Measurements from ENCODE around the gene U2SURP. TPM values are rescaled to one million over a fixed set of nuclear protein-coding genes. Genes with fewer than 3 reads are reported as not detected.
"Not testable (repeated sequence)": the region's sequence is repeated elsewhere in the genome, so short reads cannot be mapped to it uniquely, and the experiment has no call there.

Gene U2SURP
- polyA plus RNA-seq, 2 donors = 22.5 to 24.3 TPM

- 85 to 89% methylated on average over 2 of the region's 2 CpGs for WGBS, 2 donors
- not testable (repeated sequence) for H3K36me3 ChIP-seq (ENCODE audit: control insufficient read depth in 2 of 2, insufficient read depth in 2 of 2, low read length in 1 of 2); H3K27ac ChIP-seq (ENCODE audit: low read depth in 2 of 2, low read length in 1 of 2)
Measured at GRCh38 chr3:142988221-142988620, 13.1 kb upstream of the U2SURP start.

GRCh38 chr3:142988826-142989225, 12.5 kb upstream of the U2SURP start:
- H3K4me3 ChIP-seq (ENCODE audit: low read depth in 1 of 2, low read length in 2 of 2); H3K4me1 ChIP-seq (ENCODE audit: control insufficient read depth in 2 of 2, insufficient read depth in 2 of 2, low read length in 1 of 2); H3K36me3 ChIP-seq (ENCODE audit: control insufficient read depth in 2 of 2, insufficient read depth in 2 of 2, low read length in 1 of 2); H3K9me3 ChIP-seq (ENCODE audit: control insufficient read depth in 2 of 2, insufficient read depth in 1 of 2, low read depth in 1 of 2, low read length in 1 of 2); H3K27me3 ChIP-seq (ENCODE audit: control insufficient read depth in 1 of 2, insufficient read depth in 2 of 2, low read length in 2 of 2); H3K27ac ChIP-seq (ENCODE audit: low read depth in 2 of 2, low read length in 1 of 2): not testable (repeated sequence)
- no CpG with 5 or more reads among the region's 3 CpGs for WGBS, 2 donors

More at GRCh38 chr3:142988221-142988620, 13.1 kb upstream of the U2SURP start:
- H3K4me3 ChIP-seq (ENCODE audit: low read depth in 1 of 2, low read length in 2 of 2); H3K9me3 ChIP-seq (ENCODE audit: control insufficient read depth in 2 of 2, insufficient read depth in 1 of 2, low read depth in 1 of 2, low read length in 1 of 2); H3K27me3 ChIP-seq (ENCODE audit: control insufficient read depth in 1 of 2, insufficient read depth in 2 of 2, low read length in 2 of 2); H3K4me1 ChIP-seq (ENCODE audit: control insufficient read depth in 2 of 2, insufficient read depth in 2 of 2, low read length in 1 of 2): not testable (repeated sequence)

- WGBS, 2 donors = 71 to 76% methylated on average over 5 of the region's 5 CpGs
- Histone ChIP-seq H3K27me3 (ENCODE audit: control insufficient read depth in 1 of 2, insufficient read depth in 2 of 2, low read length in 2 of 2) (no peaks in the 10 kb centered on the region), H3K4me3 (ENCODE audit: low read depth in 1 of 2, low read length in 2 of 2) (no peak overlapping the region), H3K36me3 (ENCODE audit: control insufficient read depth in 2 of 2, insufficient read depth in 2 of 2, low read length in 1 of 2) (no peaks in the 10 kb centered on the region), H3K27ac (ENCODE audit: low read depth in 2 of 2, low read length in 1 of 2) (no peak overlapping the region), H3K9me3 (ENCODE audit: control insufficient read depth in 2 of 2, insufficient read depth in 1 of 2, low read depth in 1 of 2, low read length in 1 of 2) (no peaks in the 10 kb centered on the region), H3K4me1 (ENCODE audit: control insufficient read depth in 2 of 2, insufficient read depth in 2 of 2, low read length in 1 of 2) (no peaks in the 10 kb centered on the region)
Measured at GRCh38 chr3:142990721-142991120, 10.6 kb upstream of the U2SURP start.

DNA sequence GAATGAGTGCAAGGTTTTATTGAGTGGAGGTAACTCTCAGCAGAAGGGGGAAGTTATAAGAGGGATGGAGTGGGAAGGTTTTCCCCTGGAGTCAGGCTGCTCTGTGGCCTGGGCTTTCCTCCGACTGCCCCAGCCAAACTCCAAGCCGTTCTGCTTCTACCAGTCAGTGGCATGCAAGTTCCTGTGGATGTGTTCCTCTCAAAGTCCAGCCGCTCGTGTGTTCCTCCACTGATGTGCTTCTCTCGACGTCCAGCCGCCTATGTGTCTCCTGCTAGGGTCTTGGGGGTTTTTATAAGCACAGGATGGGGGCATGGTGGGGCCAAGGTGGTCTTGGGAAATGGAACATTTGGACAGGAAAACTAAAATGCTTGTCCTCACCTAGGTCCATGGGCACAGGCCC, 9.0 kb upstream of the U2SURP start:
- no peak overlapping the region for H3K4me3 ChIP-seq (ENCODE audit: low read depth in 1 of 2, low read length in 2 of 2)
- H3K27me3 ChIP-seq (ENCODE audit: control insufficient read depth in 1 of 2, insufficient read depth in 2 of 2, low read length in 2 of 2) = no peaks in the 10 kb centered on the region
- no peaks in the 10 kb centered on the region for H3K9me3 ChIP-seq (ENCODE audit: control insufficient read depth in 2 of 2, insufficient read depth in 1 of 2, low read depth in 1 of 2, low read length in 1 of 2)
- no peak overlapping the region for H3K27ac ChIP-seq (ENCODE audit: low read depth in 2 of 2, low read length in 1 of 2)
- WGBS, 2 donors = 78 to 87% methylated on average over 7 of the region's 7 CpGs
- H3K4me1 ChIP-seq (ENCODE audit: control insufficient read depth in 2 of 2, insufficient read depth in 2 of 2, low read length in 1 of 2) = no peaks in the 10 kb centered on the region
- no peaks in the 10 kb centered on the region for H3K36me3 ChIP-seq (ENCODE audit: control insufficient read depth in 2 of 2, insufficient read depth in 2 of 2, low read length in 1 of 2)

DNA sequence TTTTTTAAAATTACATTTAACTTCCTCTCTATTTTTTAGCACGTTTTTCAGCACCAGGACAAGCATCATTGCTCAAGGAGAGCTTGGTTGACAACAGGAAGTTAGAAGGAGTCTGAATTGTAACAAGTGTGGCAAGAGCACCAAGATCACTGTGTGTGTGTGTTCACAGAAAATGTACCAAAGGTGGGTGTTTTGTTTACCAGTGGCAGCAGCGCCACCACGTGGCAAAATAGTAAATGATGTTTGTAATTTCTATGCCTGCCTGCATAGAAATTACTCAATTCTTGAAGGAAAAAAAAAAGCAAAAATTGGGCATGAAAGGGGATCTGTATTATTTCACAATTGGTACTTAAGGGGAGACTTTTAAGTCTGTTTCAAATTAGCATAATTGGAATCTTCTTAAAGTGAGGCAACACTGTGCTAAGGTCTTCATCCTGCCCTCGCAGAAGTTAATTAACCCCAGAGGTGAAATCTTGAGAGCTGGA, 7.4 kb upstream of the U2SURP start:
- H3K9me3 ChIP-seq (ENCODE audit: control insufficient read depth in 2 of 2, insufficient read depth in 1 of 2, low read depth in 1 of 2, low read length in 1 of 2) = no peaks in the 10 kb centered on the region
- no peaks in the 10 kb centered on the region for H3K36me3 ChIP-seq (ENCODE audit: control insufficient read depth in 2 of 2, insufficient read depth in 2 of 2, low read length in 1 of 2)
- 16 to 17% methylated on average over 4 of the region's 4 CpGs for WGBS, 2 donors

DNA sequence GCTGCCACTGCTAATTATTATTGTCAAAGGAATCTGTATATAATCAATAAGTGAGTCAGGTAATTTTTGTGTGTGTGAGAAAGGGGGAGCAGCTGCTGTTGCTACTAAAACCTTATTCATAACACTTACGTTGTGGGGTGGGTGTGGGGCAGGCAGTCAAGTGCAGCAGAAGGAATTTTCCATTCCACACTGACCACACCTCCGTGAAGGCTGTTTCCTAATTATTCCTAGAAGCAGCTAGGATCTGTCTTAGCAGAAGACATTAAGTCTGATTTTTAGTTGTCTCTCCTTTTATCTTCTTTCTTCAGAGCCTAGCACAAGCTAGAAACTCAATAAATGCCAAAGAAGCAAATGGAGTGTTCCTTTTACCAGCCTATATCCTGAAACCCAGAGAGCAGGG, 4.0 kb upstream of the U2SURP start:
- Histone ChIP-seq H3K36me3 (ENCODE audit: control insufficient read depth in 2 of 2, insufficient read depth in 2 of 2, low read length in 1 of 2) (no peaks in the 10 kb centered on the region), H3K27me3 (ENCODE audit: control insufficient read depth in 1 of 2, insufficient read depth in 2 of 2, low read length in 2 of 2) (no peaks in the 10 kb centered on the region), H3K4me1 (ENCODE audit: control insufficient read depth in 2 of 2, insufficient read depth in 2 of 2, low read length in 1 of 2) (peaks cover 0 to 3% of the 10 kb centered on the region in 2 donors), H3K4me3 (ENCODE audit: low read depth in 1 of 2, low read length in 2 of 2) (no peak overlapping the region), H3K27ac (ENCODE audit: low read depth in 2 of 2, low read length in 1 of 2) (no peak overlapping the region), H3K9me3 (ENCODE audit: control insufficient read depth in 2 of 2, insufficient read depth in 1 of 2, low read depth in 1 of 2, low read length in 1 of 2) (no peaks in the 10 kb centered on the region)
- whole genome bisulfite sequencing, 2 donors = 29 to 33% methylated on average over 2 of the region's 2 CpGs

More for the DNA sequence above, 7.4 kb upstream of the U2SURP start:
- no peak overlapping the region for H3K4me3 ChIP-seq (ENCODE audit: low read depth in 1 of 2, low read length in 2 of 2)
- no peak overlapping the region for H3K27ac ChIP-seq (ENCODE audit: low read depth in 2 of 2, low read length in 1 of 2)
- no peaks in the 10 kb centered on the region for H3K27me3 ChIP-seq (ENCODE audit: control insufficient read depth in 1 of 2, insufficient read depth in 2 of 2, low read length in 2 of 2)
- no peaks in the 10 kb centered on the region for H3K4me1 ChIP-seq (ENCODE audit: control insufficient read depth in 2 of 2, insufficient read depth in 2 of 2, low read length in 1 of 2)

DNA sequence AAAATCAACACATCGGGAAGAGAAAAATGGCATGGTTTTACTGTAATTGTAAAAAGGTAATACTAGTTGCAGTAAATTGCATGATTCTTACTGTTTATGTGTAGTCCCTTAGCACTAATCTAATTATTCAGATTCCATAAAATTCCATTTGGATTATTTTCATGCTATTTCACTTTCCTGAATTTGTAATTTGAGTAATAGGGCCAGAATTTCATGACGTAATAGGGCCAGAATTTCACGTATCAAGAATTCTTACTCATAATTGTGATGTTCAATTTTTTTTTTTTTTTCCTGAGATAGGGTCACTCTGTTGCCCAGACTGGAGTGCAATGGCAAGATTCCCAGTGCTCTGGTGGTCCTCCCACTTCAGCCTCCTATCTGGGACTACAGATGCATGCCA, 2.9 kb upstream of the U2SURP start:
- H3K36me3 ChIP-seq (ENCODE audit: control insufficient read depth in 2 of 2, insufficient read depth in 2 of 2, low read length in 1 of 2) = no peaks in the 10 kb centered on the region
- no peak overlapping the region for H3K4me3 ChIP-seq (ENCODE audit: low read depth in 1 of 2, low read length in 2 of 2)
- no peak overlapping the region for H3K27ac ChIP-seq (ENCODE audit: low read depth in 2 of 2, low read length in 1 of 2)
- peaks cover 0 to 3% of the 10 kb centered on the region in 2 donors for H3K4me1 ChIP-seq (ENCODE audit: control insufficient read depth in 2 of 2, insufficient read depth in 2 of 2, low read length in 1 of 2)
- no peaks in the 10 kb centered on the region for H3K27me3 ChIP-seq (ENCODE audit: control insufficient read depth in 1 of 2, insufficient read depth in 2 of 2, low read length in 2 of 2)
- WGBS, 2 donors = 82 to 86% methylated on average over 3 of the region's 3 CpGs
- no peaks in the 10 kb centered on the region for H3K9me3 ChIP-seq (ENCODE audit: control insufficient read depth in 2 of 2, insufficient read depth in 1 of 2, low read depth in 1 of 2, low read length in 1 of 2)

- H3K27me3 ChIP-seq (ENCODE audit: control insufficient read depth in 1 of 2, insufficient read depth in 2 of 2, low read length in 2 of 2) = no peaks in the 10 kb centered on the region
- H3K4me1 ChIP-seq (ENCODE audit: control insufficient read depth in 2 of 2, insufficient read depth in 2 of 2, low read length in 1 of 2) = peaks cover 0 to 3% of the 10 kb centered on the region in 2 donors
- H3K4me3 ChIP-seq (ENCODE audit: low read depth in 1 of 2, low read length in 2 of 2) = no peak overlapping the region
- H3K27ac ChIP-seq (ENCODE audit: low read depth in 2 of 2, low read length in 1 of 2) = no peak overlapping the region
- no peaks in the 10 kb centered on the region for H3K9me3 ChIP-seq (ENCODE audit: control insufficient read depth in 2 of 2, insufficient read depth in 1 of 2, low read depth in 1 of 2, low read length in 1 of 2)
- WGBS, 2 donors = 79 to 85% methylated on average over 4 of the region's 4 CpGs
- no peaks in the 10 kb centered on the region for H3K36me3 ChIP-seq (ENCODE audit: control insufficient read depth in 2 of 2, insufficient read depth in 2 of 2, low read length in 1 of 2)
Measured at GRCh38 chr3:142999881-143000280, 1.5 kb upstream of the U2SURP start.

- Histone ChIP-seq H3K27me3 (ENCODE audit: control insufficient read depth in 1 of 2, insufficient read depth in 2 of 2, low read length in 2 of 2) (no peaks in the 10 kb centered on the region), H3K27ac (ENCODE audit: low read depth in 2 of 2, low read length in 1 of 2) (peak overlapping the region; percentile 92 to 95), H3K36me3 (ENCODE audit: control insufficient read depth in 2 of 2, insufficient read depth in 2 of 2, low read length in 1 of 2) (no peaks in the 10 kb centered on the region), H3K4me3 (ENCODE audit: low read depth in 1 of 2, low read length in 2 of 2) (peak overlapping the region; percentile 94 to 98), H3K4me1 (ENCODE audit: control insufficient read depth in 2 of 2, insufficient read depth in 2 of 2, low read length in 1 of 2) (peaks cover 0 to 3% of the 10 kb centered on the region in 2 donors), H3K9me3 (ENCODE audit: control insufficient read depth in 2 of 2, insufficient read depth in 1 of 2, low read depth in 1 of 2, low read length in 1 of 2) (no peaks in the 10 kb centered on the region)
- 23 to 24% methylated on average over 10 of the region's 10 CpGs for WGBS, 2 donors
Measured at GRCh38 chr3:143000528-143000927, 842 bp upstream of the U2SURP start.

DNA sequence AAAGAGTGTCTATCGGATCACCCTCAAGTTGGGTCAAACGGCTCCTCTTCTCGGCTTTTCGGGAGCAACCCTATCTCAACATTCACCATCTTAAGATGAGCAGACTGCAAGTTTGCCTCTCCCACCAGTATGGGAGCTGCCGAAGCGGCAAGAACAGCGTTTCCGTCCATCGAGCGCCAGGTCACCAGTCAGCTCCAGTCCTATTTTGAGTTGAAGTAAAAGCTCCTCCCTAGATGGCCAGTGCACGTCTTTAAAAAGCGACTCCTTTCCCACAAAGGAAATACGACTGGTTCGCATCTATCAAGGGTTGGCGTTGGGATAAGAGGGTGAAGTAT, 369 bp upstream of the U2SURP start:
- Histone ChIP-seq H3K36me3 (ENCODE audit: control insufficient read depth in 2 of 2, insufficient read depth in 2 of 2, low read length in 1 of 2) (no peaks in the 10 kb centered on the region), H3K27ac (ENCODE audit: low read depth in 2 of 2, low read length in 1 of 2) (peak overlapping the region; percentile 92 to 95), H3K9me3 (ENCODE audit: control insufficient read depth in 2 of 2, insufficient read depth in 1 of 2, low read depth in 1 of 2, low read length in 1 of 2) (no peaks in the 10 kb centered on the region), H3K27me3 (ENCODE audit: control insufficient read depth in 1 of 2, insufficient read depth in 2 of 2, low read length in 2 of 2) (no peaks in the 10 kb centered on the region), H3K4me3 (ENCODE audit: low read depth in 1 of 2, low read length in 2 of 2) (peak overlapping the region; percentile 94 to 98), H3K4me1 (ENCODE audit: control insufficient read depth in 2 of 2, insufficient read depth in 2 of 2, low read length in 1 of 2) (peaks cover 0 to 3% of the 10 kb centered on the region in 2 donors)
- WGBS, 2 donors = 0% methylated on average over 15 of the region's 15 CpGs

All from esophagus (tissue), 2 donors.